GM18517 (cell line): Measurements from ENCODE around the gene ACP4.
A peak's percentile ranks its signal among the peaks of the same experiment; 100 is the strongest.
"Not testable (repeated sequence)": the region's sequence is repeated elsewhere in the genome, so short reads cannot be mapped to it uniquely, and the experiment has no call there.

Experiments
- ATAC-seq: cut with Tn5 transposase; IDR thresholded peaks from one replicate; pipeline ENCODE4 v1.9.1; 2021; ENCODE audit warnings: mild to moderate bottlenecking, moderate library complexity; ENCODE audit not compliant: unreplicated experiment

Gene ACP4

GRCh38 chr19:50796634-50797428 lies 6.6 kb downstream of the ACP4 start:
- ATAC-seq: no peak

- no peak for ATAC-seq
Measured at GRCh38 chr19:50797429-50797780, 7.2 kb downstream of the ACP4 start.

- no peak for ATAC-seq
Measured at GRCh38 chr19:50797781-50798658, 7.8 kb downstream of the ACP4 start.

- no peak for ATAC-seq
Measured at GRCh38 chr19:50798659-50799546, 8.7 kb downstream of the ACP4 start.

- ATAC-seq: no peak
Measured at GRCh38 chr19:50799547-50799851, 9.3 kb downstream of the ACP4 start.

GRCh38 chr19:50801107-50801506 lies 10.9 kb downstream of the ACP4 start:
- ATAC-seq: no peak

- no peak for ATAC-seq
Measured at GRCh38 chr19:50803633-50804419, 13.6 kb downstream of the ACP4 start.

- peak; percentile 87 for ATAC-seq
Measured at GRCh38 chr19:50804420-50805272, 14.4 kb downstream of the ACP4 start.

- ATAC-seq: no peak
Measured at GRCh38 chr19:50808856-50809255, 18.6 kb downstream of the ACP4 start.

- not testable (repeated sequence) for ATAC-seq
Measured at GRCh38 chr19:50811622-50812238, 21.5 kb downstream of the ACP4 start.

GRCh38 chr19:50812474-50812873 lies 22.3 kb downstream of the ACP4 start:
- ATAC-seq: no peak

- no peak for ATAC-seq
Measured at GRCh38 chr19:50814883-50815282, 24.7 kb downstream of the ACP4 start.

GRCh38 chr19:50815439-50815838 lies 25.2 kb downstream of the ACP4 start:
- no peak for ATAC-seq

- peak; percentile 45 for ATAC-seq
Measured at GRCh38 chr19:50817941-50818858, 28.0 kb downstream of the ACP4 start.

- ATAC-seq: no peak
Measured at GRCh38 chr19:50818859-50819472, 28.8 kb downstream of the ACP4 start.

- no peak for ATAC-seq
Measured at GRCh38 chr19:50819636-50820035, 29.4 kb downstream of the ACP4 start.

- no peak for ATAC-seq
Measured at GRCh38 chr19:50820086-50820485, 29.9 kb downstream of the ACP4 start.
